Thoracic aorta (tissue), 2 donors: ENCODE data around the gene YWHAE. TPM values are rescaled to one million over a fixed set of nuclear protein-coding genes. Genes with fewer than 3 reads are reported as not detected.
A peak's percentile ranks its signal among the peaks of the same experiment; 100 is the strongest.
"Not testable (repeated sequence)": the region's sequence is repeated elsewhere in the genome, so short reads cannot be mapped to it uniquely, and the experiment has no call there.

Source experiments
- ATAC-seq: fragments of 150-250 bp; one replicate; pipeline ENCODE4 v1.8.0; 2017; ENCODE audit warnings: low read depth; ENCODE audit not compliant: insufficient number of reproducible peaks, low FRiP score
- DNase-seq: peaks from one replicate; pipeline ENCODE4 v3.0.0-alpha.2; 2020; ENCODE audit warnings: low spot score
- H3K27ac ChIP-seq, 2 donors: fragments of 200-600 bp; sonication (generic); 1 replicate in 1 of 2; 2 replicates in 1 of 2; pipeline ENCODE4 v1.5.1; 2016; ENCODE audit warnings: mild to moderate bottlenecking in 2 of 2, moderate library complexity in 2 of 2
- H3K27me3 ChIP-seq: fragments of 200-600 bp; sonication (generic); replicated peaks from 2 replicates; pipeline ENCODE4 v1.6.0; 2016; ENCODE audit warnings: mild to moderate bottlenecking; ENCODE audit not compliant: insufficient read depth
- H3K36me3 ChIP-seq: fragments of 200-600 bp; sonication (generic); one replicate; pipeline ENCODE4 v1.5.1; 2016
- H3K4me1 ChIP-seq, 2 donors: fragments of 200-600 bp; sonication (generic); 1 replicate in 1 of 2; 2 replicates in 1 of 2; pipeline versions ENCODE4 v1.5.1 to v1.6.0; 2016; ENCODE audit warnings: low read depth in 2 of 2, mild to moderate bottlenecking in 1 of 2; ENCODE audit not compliant: control insufficient read depth in 1 of 2
- H3K4me3 ChIP-seq: fragments of 200-600 bp; sonication (generic); 2 replicates; pipeline ENCODE4 v1.5.1; 2016; ENCODE audit warnings: mild to moderate bottlenecking
- H3K9me3 ChIP-seq: fragments of 200-600 bp; sonication (generic); 2 replicates; pipeline ENCODE4 v1.5.1; 2016
- CTCF ChIP-seq: fragments of 200-600 bp; sonication (generic); IDR thresholded peaks from one replicate; pipeline ENCODE4 v1.5.1; 2019; ENCODE audit warnings: antibody characterized with exemption
- total RNA-seq, 2 donors: library from RNA; depleted of rRNA; stranded (reverse); fragments of >200 nt; gene quantifications; one replicate each; pipeline versions ENCODE4 v1.1.0 to v1.2.3, GENCODE V29; 2016

YWHAE gene
- total RNA-seq, 2 donors from 2014 or later = 178 to 593 TPM

DNA sequence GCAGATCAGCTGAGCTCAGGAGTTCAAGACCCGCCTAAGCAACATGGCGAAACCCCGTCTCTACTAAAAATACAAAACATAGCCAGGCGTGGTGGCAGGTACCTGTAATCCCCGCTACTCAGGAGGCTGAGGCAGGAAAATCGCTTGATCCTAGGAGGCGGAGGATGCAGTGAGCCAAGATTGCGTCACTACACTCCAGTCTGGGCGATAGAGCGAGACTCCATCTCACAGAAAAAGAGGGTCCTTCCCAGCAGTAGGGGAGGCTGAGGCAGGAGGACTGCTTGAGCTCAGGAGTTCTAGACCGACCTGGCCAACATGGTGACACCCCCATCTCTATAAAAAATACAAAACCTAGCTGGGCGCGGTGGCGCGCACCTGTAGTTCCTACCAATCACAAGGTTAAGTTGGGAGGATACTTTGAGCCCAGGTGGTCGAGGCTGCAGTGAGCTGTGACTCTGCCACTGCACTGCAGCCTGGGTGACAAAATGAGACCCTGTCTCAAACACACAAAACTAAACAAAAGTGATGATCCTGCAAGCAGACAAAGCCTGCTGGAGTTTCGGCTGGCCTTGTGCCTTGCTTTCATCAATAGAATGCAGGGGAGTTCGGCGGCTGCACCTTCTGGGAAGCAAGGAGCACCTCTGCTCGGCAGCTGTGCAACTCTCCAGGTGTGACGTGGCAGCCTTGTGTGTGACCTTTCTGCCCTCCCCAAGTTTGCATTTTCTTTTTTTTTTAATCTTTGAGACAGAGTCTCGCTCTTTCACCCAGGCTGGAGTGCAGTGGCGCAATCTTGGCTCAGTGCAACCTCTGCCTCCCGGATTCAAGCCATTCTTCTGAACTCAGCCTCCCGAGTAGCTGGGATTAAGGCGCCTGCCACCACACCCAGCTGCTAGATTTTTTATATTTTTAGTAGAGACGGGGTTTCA, 12.4 kb upstream of the YWHAE start:
- Histone ChIP-seq H3K9me3 (no peaks in the 10 kb centered on the region), H3K4me3 (peak overlapping the region; percentile 5), H3K36me3 (no peaks in the 10 kb centered on the region), H3K27ac (peak overlapping the region in 1 of 2 donors; percentile 34), H3K4me1 (peaks cover 8 to 22% of the 10 kb centered on the region in 2 donors), H3K27me3 (no peaks in the 10 kb centered on the region)
- no peak for ATAC-seq
- no peak for TF ChIP-seq CTCF
- DNase-seq = no peak

DNA sequence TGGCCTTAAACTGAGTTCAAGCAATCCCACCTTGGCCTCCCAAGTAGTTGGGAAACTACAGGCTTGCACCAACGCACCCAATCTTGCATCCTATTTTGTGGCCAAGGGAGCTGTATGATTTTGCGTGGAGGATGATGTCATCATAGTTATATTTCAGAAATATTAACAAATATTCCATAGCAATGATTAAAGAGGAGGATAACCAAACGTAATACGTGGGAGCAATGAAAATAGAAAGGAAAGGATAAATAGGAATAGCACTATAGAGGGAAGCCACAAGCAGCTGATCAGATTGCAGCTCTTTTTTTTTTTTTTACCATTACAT, 2.2 kb upstream of the YWHAE start:
- H3K9me3 ChIP-seq = no peaks in the 10 kb centered on the region
- no peak for DNase-seq
- H3K36me3 ChIP-seq = no peaks in the 10 kb centered on the region
- no peaks in the 10 kb centered on the region for H3K27me3 ChIP-seq
- H3K27ac ChIP-seq = no peak overlapping the region
- peaks cover 18 to 20% of the 10 kb centered on the region in 2 donors for H3K4me1 ChIP-seq
- no peak for TF ChIP-seq CTCF
- no peak for ATAC-seq
- H3K4me3 ChIP-seq = no peak overlapping the region

DNA sequence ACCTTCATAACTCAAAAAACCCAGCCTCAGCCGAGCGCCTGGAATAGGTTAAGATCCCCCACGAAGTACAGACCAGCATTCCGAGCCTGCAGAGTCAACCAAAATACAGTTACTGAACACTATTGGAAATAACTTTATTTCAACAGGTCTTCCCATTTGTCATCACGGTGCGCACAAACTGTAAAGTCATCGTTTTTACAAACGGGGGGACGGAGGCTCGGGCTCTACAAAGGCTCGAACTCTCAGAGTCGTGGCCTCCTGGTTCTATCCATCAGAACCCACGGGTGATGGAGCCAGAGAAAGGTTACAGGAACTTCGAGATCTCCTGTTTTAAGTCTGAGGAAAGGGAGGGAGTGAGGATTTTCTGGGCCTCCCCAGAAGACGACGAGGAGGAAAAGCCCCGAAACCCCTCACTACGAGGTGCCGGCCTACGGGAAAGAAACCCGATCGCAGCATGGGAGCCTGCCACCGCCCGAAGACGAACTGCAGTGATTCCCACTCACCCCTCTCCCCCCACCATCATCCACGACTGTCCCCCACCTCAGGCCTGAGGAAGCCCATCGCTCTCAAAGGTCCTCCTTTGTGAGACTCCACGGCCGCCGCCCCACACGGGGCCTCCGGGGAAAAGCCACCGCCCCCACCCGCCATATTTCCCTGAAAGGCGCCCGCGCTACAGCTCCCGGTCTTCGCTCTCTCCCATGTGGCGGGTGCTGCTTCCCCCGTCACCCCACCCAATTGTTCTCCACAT, 917 bp downstream of the YWHAE start:
- no peak for TF ChIP-seq CTCF
- Histone ChIP-seq H3K9me3 (no peaks in the 10 kb centered on the region), H3K4me1 (peaks cover 32 to 51% of the 10 kb centered on the region in 2 donors), H3K27me3 (no peaks in the 10 kb centered on the region), H3K4me3 (peak overlapping the region; percentile 100), H3K36me3 (no peaks in the 10 kb centered on the region), H3K27ac (peak overlapping the region; percentile 88 to 95)
- no peak for ATAC-seq
- DNase-seq = no peak

GRCh38 chr17:1398028-1398427, 2.0 kb downstream of the YWHAE start:
- ATAC-seq = no peak

GRCh38 chr17:1395876-1396665, 4.0 kb downstream of the YWHAE start:
- H3K36me3 ChIP-seq, ATAC-seq, DNase-seq, H3K27me3 ChIP-seq, H3K4me3 ChIP-seq, H3K27ac ChIP-seq, H3K9me3 ChIP-seq: not testable (repeated sequence)
- H3K4me1 ChIP-seq = peaks cover 59 to 80% of the 10 kb centered on the region in 2 donors

More at GRCh38 chr17:1398028-1398427, 2.0 kb downstream of the YWHAE start:
- H3K27me3 ChIP-seq = no peaks in the 10 kb centered on the region
- peaks cover 42 to 62% of the 10 kb centered on the region in 2 donors for H3K4me1 ChIP-seq
- H3K9me3 ChIP-seq = no peaks in the 10 kb centered on the region
- no peak for TF ChIP-seq CTCF
- peak overlapping the region; percentile 88 to 95 for H3K27ac ChIP-seq
- no peak for DNase-seq
- H3K36me3 ChIP-seq = no peaks in the 10 kb centered on the region
- peak overlapping the region; percentile 100 for H3K4me3 ChIP-seq
